GDM1 (cell line): ENCODE data around the gene CELF3.

Experiments used
- DNase-seq: peaks from one replicate; lab custom pipeline; 2025; lab: John Stamatoyannopoulos, UW

Gene CELF3

DNA sequence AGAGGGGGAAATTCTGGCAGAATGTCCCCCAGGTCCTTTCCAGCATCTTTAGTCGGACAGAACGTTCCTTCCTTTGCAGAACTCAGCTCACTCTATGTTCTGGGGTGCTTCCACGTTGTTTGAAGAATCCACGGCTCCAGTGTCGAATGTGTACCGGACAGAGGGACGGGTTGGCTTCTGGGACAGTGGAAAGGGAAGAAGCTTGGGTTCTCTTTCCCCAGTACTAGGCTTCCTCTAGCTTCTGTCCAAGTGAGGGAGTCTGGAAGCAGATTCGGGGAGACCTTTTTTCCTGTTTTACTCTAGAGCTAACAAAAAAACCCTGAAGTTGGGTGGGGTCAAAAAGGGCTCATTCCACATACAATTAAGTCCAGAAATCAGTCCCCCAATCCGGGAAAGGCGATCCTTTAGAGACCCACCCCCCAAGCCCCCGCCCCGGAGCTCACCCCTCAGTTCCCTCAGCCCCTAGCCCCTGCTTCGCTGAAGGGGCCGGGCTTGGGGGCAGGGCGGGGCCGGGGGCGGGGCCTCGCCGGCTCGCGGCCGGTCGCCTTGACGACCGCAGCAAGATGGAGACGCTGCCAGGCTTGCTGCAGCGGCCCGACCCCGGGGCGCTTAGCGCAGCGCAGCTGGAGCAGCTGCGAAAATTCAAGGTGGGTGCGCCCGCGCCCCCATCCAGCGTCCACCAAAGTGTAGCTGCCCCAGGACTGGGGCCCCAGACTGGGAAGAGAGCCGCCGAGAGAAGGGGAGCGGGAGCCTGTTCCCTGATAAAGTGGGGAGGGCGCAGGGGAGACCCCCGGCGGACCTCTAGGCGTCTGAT is 4.6 kb upstream of the CELF3 start, which contains the start of gene RIIAD1:
TSS of gene RIIAD1 (plus strand) at position 549 of the 814 bp plus-strand sequence. CDS start at position 564, 15 bp downstream.
- no peak for DNase-seq

DNA sequence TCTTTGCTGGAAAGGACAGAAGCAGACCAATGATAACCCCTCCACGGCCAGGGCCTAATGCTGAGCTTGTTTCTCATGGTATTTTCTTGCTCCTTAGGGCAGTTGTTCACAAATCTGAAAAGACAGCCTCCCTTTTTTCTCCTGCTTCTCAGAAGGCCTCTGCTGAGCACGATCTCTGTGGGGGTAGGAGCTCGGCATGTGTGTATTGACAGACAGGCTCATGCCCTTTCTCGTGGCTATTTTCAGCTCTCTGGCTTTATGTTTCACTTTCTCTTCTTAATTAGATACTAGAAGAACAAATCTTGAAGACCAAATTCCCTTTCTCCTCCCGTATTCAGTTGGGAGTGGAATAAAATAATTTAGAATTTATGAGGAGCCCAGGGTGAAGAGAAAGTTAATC is 4.0 kb upstream of the CELF3 start:
- no peak for DNase-seq

DNA sequence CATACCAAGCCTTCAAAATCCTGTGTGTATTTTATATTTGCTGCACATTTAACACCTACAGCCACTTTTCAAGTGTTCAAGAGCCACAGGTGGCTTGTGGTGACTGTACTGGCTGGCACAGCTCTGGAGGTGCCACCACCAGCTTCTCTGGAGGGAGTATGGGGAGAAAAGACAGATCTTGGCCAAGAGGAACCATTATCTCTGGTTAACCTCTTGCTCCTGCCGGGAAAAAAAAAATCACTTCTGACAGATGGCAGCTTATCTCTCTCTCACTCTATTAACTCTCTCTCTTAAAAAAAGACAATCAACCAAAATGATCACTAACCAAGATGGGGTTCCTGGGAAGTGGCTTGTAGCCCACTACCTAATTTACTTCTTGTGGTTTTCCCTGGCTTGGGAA is 3.5 kb upstream of the CELF3 start:
- no peak for DNase-seq

DNA sequence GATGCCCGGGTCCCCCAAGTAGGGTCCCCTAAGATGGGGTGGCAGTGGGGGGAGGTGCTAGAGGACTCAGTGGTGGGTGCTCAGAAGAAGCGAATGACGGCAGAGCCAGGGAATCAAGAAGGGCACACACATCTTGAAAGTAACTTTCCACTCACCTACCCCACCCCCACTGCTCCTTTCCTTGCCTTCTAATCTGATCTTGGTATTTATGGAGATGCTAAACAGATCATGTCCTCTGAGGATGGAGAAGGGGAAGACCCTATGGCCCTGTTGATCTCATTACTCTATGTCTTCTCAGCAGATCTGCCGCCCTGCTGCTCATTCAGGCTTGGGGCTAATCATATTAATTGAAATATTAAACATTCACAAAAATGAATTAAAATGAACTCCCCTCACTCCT is 2.1 kb upstream of the CELF3 start:
- DNase-seq: no peak

DNA sequence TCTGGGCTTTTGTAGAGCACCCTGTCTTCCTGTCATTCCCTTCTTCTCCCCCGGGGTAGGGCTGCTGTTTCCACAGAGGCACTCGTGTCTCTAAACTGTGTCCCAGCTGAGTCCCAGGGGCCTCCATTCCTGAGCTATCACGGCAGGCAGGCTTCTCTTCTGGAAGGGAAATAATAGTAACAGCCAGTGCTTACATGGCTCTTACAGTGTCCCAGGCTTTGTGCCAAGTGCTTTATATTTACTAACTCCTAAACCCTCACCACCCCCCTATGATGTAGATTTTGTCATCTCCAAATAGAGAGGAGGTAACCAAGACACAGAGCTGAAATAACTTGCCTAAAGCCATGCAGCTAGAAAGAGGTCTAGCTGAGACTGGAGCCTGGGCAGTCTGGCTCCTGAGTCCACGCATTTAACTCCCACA is 1.4 kb upstream of the CELF3 start:
- DNase-seq: no peak

DNA sequence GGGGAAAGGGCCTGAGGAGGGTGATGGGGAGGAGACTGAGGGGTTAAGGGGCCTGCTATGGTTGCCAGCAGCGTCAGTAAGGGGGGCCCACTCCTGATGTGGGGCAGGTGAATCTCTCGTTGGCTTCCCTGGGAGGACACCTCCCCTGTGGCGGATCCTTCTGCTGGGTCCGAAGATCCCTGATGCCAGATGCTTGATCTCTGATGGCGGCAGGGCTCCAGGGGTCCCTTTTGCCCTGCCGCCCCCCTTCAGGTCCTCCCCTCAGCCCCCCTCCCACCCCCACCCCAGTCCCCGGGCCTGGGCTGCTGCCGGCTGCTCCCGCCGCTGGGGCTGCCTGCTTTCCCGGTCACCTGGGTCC is 219 bp downstream of the CELF3 start:
- no peak for DNase-seq

DNA sequence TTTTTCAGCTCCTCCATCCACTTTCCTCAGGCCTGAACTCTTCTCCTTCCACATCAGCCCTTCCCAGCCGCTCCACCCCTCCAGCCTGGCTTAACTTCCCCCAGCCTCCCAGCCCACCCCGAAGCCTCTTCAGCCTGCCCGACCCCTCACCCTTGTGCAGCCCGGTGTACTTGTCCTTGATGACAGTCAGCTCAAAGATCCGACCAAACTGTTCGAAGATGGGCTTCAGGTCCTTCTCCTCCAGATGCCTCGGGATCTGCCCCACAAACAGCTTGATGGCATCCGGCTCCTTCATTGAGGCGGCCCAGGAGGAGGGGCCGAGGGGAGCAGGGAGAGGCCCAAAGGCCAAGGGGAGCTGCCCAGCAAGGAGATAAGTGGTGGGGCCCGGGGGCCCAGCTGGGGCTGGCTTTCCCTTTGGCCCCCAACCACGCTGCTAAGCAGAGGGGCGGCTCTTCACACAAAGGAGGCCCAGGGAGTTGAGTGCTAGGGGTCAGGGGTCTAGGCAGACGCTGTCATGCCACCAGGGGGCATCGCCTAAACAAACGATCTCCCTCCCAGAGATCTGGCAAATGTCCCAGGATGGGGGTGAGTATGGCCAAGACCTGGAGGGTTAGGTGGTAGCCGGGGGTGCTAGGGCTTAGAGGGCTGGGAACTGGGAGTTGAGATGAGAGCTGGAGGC is 738 bp downstream of the CELF3 start:
- DNase-seq: no peak

DNA sequence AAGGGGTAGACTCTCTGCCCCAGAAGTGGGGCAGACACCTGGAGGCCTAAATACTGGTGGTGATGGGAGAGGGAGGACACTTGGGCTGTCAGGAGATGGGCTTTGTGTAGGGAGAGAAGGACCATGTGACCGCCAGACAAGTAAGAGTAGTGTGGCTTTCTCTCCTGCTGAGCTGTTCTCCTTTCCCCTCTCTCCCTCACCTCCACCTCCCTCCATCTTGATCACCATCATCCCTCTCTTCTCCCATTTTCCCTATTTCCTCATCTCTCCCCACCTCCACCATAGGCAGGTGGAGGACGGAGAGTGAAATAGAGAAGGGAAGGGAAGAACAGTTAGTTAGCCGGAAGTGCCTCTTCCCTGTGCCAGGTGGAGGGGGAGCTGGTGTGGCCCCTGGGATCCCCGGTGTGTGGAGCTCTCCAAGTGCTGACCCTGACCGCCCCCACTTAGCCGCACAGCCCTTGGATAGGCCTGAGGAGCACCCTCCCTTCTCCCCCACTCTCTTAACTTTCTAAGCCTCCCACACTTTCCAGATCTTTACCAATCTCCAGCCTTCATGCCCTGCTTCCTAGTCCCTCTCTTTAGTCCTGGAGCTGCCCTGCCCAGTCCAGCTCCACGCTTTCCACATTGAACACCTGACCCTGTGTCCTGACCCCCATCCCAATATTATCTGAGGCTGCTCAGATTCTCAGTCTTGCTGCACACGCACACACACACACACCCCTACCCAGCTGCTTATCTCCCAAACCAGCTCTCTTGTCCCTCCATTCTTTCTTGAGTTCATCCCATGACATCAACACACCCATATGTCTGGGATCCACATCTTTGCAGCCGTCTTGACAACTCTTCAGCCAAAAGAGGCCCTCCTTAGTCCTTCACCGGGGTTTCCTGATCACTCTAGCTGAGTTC is 1.5 kb downstream of the CELF3 start:
- DNase-seq: no peak

DNA sequence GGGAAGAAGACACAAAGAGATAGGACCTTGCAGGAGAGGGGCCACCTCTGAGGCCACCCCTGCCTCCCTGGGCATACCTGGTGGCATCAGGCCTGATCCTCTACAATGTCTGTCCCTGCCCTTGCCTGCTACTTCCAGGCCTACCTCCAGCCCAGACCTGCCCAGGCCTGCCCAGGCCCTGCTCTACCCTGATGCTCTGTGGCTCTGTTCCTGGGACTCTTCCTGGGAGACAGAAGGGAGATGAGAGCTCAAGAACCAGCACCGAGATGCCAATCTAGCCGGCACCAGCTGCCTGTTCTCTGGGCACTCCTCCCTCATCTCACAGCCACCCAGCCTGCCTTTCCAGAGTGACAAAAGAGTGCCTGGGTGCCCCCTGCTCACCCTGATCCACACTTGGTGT is 2.7 kb downstream of the CELF3 start:
- no peak for DNase-seq

DNA sequence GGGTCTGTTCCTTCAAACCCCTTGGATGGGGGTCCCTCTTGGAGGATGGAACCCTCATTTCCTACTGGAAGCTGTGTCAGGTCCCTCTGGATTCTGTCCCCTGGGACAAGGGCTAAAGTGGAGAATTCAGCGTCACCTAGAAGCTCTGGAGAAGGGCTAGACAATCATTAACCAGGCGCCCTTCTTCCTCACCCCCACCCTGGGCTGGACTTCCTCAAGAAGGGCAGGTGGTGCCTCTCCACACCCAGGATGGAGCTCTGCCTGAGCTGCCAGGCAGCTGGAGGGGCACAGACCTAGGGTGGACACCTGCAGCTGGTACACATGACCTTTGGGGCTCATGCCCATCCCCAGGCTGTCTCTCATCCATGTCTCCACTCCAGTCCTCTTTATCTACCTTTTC is 3.6 kb downstream of the CELF3 start:
- no peak for DNase-seq

DNA sequence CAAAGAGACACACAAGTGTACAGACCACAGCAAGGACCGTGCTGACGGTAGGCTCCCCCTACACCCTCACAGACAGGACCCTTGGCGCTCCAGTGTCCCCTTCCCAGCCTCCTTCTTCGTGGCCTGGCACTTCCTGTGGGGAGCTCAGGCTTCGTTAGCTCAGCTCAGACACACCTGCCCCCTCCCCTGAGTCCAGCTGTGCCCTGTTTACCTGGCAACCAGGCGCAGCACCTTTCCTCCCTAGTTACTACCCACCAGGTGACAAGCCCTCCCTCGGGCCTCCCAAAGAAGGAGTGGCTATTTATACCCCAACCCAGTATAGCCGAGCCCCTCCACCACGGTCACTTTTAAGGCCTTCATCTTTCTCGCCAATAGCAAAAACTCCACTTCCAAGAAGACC is 4.7 kb downstream of the CELF3 start:
- no peak for DNase-seq

DNA sequence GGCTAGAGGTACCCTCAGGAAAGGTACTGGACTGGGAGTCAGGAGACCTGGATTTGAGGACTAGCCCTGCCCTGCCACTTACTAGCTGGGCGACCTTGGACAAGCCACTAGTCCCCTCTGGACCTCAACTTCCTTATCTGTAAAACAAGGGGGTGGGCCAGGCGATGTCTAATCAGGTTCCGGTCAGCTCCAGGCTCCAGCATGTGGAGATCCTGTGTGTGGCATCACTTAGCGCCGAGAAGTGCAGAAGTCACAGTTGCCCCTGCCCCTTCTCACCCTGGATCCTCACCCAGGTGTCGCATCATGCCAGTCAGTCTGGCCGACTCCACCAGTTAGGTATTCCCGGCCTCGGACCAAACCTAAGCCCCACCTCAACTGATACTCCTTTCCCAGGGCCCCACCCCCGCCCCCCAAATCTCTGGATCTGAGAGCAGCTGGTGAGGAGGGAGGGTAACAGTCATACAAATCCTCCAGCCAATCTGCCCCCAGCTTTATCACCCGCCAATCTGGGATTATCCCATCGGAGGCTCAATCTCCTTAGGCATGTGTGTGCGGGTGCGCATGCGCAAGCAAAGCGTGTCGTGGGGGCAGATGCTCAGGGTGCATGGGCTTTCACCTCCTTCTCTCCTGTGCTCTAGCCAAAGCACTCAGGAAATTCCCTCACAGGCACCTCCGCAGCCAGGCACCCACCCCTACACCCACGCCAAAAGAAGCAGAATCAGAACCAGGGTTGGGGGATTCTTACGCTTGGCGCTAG is 5.4 kb downstream of the CELF3 start:
- no peak for DNase-seq

DNA sequence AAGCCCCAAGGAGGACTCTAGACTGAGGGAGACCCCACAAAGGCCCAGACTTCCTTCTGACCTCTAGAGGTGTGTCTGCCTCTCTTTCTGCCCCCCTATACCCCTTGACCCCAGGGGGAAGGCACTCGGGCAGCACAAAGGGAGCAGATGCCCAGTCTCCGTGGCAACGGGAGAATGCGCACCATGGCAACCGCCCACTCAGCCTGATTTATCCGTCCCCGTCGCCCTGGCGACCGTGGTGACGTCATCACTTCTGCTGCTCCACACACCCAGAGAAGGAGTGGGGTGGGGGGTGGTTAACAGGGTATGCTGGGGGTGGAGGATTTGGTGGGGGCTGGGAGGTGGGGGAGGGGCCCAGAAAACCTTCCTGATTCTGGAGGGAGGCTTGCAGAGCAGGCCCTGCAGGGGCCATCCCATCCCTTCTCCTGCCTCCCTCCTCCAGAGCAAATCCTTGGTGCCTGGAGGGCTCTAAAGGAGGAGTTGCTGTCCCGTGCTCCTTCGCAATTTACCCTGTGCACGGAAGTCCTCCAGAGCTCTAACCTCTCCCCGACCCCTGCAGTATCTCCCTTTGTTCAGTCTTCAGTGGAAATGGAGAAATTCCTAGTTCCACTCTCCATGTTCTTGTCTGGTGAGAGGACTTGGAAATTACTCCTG is 6.3 kb downstream of the CELF3 start:
- no peak for DNase-seq

DNA sequence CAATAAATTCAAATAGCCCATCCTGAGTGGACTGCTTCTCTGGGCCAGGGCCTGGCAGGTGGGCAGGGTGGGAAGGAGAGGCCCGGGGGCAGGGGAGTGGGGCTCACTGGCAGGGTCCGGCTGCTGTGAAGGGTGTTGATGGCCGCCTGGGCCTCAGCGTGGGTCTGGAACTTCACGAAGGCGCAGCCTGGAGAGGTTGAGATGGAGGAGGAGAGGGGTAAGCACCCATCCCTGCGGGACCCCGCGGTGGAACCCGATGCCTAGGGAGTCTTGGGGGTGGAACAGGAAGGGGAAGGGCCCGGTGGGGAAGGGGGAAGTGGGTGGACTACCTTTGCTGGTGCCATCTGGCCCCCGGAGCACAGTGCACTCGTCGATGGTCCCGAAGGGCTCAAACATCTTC is 7.7 kb downstream of the CELF3 start:
- no peak for DNase-seq

DNA sequence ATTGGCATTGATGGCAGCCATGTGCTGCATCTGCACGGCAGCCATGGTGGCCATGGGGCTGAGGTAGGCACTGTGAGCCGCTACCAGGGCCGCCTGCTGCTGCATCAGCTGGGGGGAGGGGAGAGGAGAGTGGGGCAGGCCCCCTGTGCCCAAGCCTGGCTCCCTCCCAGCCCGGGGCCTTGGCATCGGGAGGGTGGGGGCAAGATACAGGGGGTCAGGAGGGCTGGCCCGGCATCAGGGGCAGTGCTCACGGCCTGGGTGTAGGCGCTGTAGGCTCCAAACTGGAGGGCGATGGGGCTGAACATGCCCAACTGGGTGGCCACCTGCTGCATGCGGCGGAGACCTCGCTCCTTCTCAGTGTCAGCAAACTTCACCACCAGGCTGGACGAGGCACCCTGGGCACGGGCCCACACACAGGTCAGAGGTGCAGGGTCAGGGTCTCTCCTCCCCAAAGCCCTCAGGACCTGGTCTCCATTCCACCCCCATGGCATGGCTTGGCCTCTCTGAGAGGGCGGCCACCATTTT is 9.0 kb downstream of the CELF3 start:
- DNase-seq: no peak

DNA sequence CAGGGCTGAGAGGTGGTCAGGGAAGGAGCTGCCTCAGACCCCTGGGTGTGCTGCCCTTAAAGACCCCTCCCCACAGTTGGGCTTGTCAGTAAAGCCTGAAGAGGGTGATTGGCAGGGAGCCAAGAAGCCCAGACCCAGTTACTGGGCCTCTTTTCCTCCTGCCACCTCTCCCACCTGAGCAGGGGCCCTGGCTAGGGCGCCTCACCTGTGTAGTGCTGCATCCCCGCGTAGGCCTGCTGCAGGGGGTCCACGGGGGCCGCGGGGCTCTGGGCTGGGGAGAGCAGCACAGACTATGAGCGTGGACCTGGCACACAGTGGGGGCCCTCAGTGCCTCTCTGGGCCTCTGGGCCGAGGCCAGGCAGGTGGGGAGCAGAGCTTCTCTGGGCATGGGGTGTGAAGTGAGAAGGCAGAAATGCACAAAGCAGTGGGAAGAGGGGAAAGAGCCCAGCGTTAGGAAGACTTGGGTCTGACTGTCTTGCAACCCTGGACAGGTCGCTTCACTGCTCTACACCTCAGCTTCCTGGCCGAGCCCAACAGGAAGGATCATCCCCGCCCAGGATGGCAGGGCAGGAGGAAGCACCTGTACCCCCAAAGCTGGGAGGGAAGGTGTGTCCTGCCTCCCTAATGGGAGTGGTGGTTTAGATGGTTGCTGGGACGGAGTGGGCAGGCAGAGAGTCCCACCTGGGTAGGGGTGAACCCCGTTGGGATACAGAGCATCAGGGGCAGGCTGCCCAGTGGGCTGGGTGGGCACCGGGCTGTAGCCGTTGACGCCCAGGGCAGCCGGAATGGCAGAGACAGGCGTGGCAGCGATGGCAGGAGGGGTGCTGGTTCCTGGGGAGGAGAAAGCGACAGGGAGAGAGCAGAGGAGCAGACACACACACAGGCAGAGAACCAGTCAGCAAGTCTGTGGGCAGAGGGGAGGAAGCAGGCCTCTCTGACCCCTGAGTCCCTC is 9.9 kb downstream of the CELF3 start:
- no peak for DNase-seq

DNA sequence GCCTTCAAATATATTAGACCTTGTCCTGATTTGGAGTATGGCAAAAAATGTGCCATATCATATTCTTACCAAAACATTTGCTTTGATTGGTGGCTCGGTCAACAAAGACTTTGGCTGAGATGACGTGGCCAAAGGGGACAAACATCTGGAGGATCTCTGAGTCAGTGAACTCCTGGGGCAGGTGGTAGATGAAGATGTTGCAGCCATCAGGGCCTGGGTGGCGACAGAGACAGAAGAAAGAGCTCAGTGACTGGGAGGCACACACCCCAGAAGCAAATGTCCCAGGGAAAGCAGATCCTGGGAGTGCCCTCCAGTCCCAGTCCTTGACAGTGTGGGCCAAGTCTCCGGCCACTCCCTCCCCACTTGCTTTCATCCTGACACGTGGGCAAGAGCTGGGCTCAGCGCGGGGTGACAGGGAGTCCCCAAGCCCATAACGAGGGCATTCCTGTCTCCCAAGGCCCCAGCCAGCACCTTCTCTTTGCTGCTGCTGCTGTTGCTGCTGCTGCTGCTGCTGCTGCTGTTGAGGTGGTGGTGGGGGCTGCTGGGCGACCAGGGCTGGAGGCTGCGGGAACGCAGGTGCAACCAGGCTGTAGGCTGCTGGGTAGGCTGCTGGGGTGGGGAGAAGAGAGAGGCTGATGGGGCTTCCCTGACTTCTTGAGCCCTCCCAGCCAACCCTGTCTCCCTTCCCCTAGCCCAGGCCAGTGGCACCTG is 10.7 kb downstream of the CELF3 start:
- DNase-seq: no peak

DNA sequence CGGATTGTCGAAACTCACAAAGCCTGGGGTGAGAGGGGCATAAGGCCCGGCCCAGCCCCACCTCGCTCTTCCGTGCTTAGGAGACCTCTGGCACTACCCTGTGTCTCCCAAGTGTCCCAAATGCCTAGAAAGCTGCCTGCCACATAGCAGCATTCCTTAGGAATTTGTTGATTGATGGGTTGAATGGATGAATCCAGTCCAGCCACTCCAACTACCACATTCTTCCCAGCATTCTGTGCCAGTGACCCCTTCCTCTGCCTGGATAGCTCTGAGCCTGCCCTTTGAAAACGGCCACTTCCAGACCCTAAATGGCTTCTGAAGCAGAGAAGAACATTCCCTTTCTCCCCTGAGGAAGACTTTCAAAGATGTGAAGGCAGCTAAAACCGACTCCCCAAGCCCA is 11.5 kb downstream of the CELF3 start:
- no peak for DNase-seq

DNA sequence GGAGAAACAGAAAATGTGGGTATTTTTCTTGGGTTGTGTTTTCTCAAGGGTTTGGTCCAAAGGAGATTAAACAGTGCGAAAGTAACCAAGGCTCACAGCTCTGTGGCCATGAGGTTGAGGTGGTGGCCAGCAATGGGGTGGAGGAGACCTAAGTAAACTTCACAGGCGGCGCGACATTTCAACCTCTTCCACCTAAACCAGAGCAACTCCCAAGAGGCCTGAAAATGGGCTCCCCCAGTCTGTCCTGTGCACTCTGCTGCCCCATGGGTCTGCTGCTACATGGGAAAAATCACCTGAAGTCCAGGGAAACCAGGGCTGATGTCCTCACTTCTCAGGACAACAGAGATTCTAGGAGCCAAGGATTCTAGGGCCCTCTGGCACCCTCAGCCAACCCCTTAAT is 12.4 kb downstream of the CELF3 start:
- DNase-seq: no peak
